Stomach (tissue), 9 donors: Measurements from ENCODE around the gene CYP27C1. TPM values are rescaled to one million over a fixed set of nuclear protein-coding genes. Genes with fewer than 3 reads are reported as not detected.

ENCODE experiments used
- DNase-seq, 2 donors: peaks; one replicate each; pipeline versions ENCODE4 v3.0.0 to v3.0.0-alpha.2; 2013 to 2019
- H3K27ac ChIP-seq, 5 donors: fragments of 200-600 bp in 4 of 5; sonication (generic) in 4 of 5; one replicate each; pipeline ENCODE4 v1.5.1; 2013 to 2019; ENCODE audit warnings: mild to moderate bottlenecking in 1 of 5, moderate library complexity in 1 of 5
- H3K27me3 ChIP-seq, 3 donors: fragments of 200-600 bp; sonication (generic); one replicate each; pipeline ENCODE4 v1.5.1; 2017 to 2019; ENCODE audit warnings: mixed run types in 1 of 3
- H3K36me3 ChIP-seq, 4 donors: fragments of 200-600 bp; sonication (generic); 1 replicate in 3 of 4; 2 replicates in 1 of 4; pipeline ENCODE4 v1.5.1; 2016 to 2019
- H3K4me1 ChIP-seq, 4 donors: fragments of 200-600 bp; sonication (generic); one replicate each; pipeline ENCODE4 v1.5.1; 2016 to 2019
- H3K4me3 ChIP-seq, 4 donors: fragments of 200-600 bp; sonication (generic) in 3 of 4; one replicate each; pipeline ENCODE4 v1.5.1; 2016 to 2019; ENCODE audit warnings: mild to moderate bottlenecking in 1 of 4
- H3K9me3 ChIP-seq, 4 donors: fragments of 200-600 bp; sonication (generic); one replicate each; pipeline ENCODE4 v1.5.1; 2016 to 2019
- EP300 ChIP-seq: sonication (generic); formaldehyde crosslinking; IDR thresholded peaks from one replicate; pipeline ENCODE4 v1.6.1; 2017; ENCODE audit warnings: antibody characterized with exemption
- POLR2A ChIP-seq, 4 donors: fragments of 450-650 bp; IDR thresholded peaks; one replicate each; pipeline ENCODE4 v1.6.1; 2016; ENCODE audit warnings: antibody characterized with exemption in 4 of 4, control low read depth in 2 of 4, mild to moderate bottlenecking in 1 of 4, moderate library complexity in 1 of 4
- POLR2AphosphoS5 ChIP-seq, 3 donors: sonication (generic); formaldehyde crosslinking; IDR thresholded peaks; one replicate each; pipeline ENCODE4 v1.6.1; 2016; ENCODE audit warnings: antibody characterized with exemption in 3 of 3
- WGBS, 5 donors: extraction: QIAGEN DNeasy Blood & Tissue Kit in 3 of 5; methylation state at CpG; one replicate each; pipeline versions ENCODE4 v1.1.5 to v1.1.7; 2013 to 2018; 5-methylcytosine and 5-hydroxymethylcytosine counted together
- intact Hi-C: fragments of 100-400 bp; cut with DNase I; formaldehyde crosslinking; loops from one replicate; pipeline ENCODE4 v1.15.1; 2023; ENCODE audit warnings: low total_unique reads
- polyA plus RNA-seq, 3 donors: library from polyadenylated mRNA; stranded (reverse); fragments of 200-250 nt; gene quantifications; one replicate each; pipeline ENCODE4 v1.2.3, GENCODE V29; 2013
- total RNA-seq, 5 donors: library from RNA; depleted of rRNA; stranded (reverse); fragments of >200 nt; gene quantifications; one replicate each; pipeline versions ENCODE4 v1.1.0 to v1.2.3, GENCODE V29; 2014 to 2016
- TF ChIP-seq, protein P1 (sequence below), 7 experiments: fragments of 450-650 bp in 4 of 7; fragments of 200-600 bp in 3 of 7; sonication (generic) in 3 of 7; IDR thresholded peaks; one replicate each; pipeline ENCODE4 v1.5.1; 2016 to 2019; ENCODE audit warnings: antibody characterized with exemption in 7 of 7, control low read depth in 2 of 7, mild to moderate bottlenecking in 1 of 7
- donor health status: healthy with polysubstance abuse.
- donor health status: Bipolar disorder and iron deficiency.
- donor health status: healthy.

CYP27C1 gene
- total and polyA plus RNA-seq, 8 donors, result 0.25 to 3.5 (median 0.40) TPM; not detected in 4

DNA sequence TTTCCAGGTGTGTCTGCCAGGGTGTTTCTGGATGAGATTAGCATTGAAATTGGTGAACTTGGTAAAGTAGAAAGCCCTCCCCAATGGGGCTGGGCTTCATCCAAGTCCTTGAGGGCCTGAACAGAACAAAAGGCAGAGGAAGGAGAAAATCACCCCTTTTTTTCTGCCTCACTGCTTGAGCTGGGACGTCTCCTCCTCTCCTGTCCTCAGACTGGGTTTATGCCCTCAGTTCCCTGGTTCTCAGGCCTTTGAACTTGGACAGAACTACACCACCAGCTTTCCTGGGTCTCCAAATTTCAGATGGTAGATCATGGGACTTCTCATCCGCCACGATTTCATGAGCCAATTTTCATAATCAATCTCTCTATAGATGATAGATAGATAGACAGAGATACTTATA lies 59.4 kb downstream of the CYP27C1 start:
- DNase-seq, result peak in 1 of 2 donors; percentile 3
- Histone ChIP-seq H3K36me3 (no peaks in the 10 kb centered on the region), H3K27me3 (no peaks in the 10 kb centered on the region), H3K4me1 (no peaks in the 10 kb centered on the region), H3K27ac (no peak overlapping the region), H3K9me3 (no peaks in the 10 kb centered on the region), H3K4me3 (no peak overlapping the region)
- WGBS, 5 donors, result 58 to 84% (median 66%) methylated on average over 3 of the region's 3 CpGs
- TF ChIP-seq POLR2AphosphoS5 (IDR thresholded peaks at IDR 0.05) (no peak), EP300 (no peak), POLR2A (IDR thresholded peaks at IDR 0.05) (no peak)
- TF ChIP-seq, protein P1, sequence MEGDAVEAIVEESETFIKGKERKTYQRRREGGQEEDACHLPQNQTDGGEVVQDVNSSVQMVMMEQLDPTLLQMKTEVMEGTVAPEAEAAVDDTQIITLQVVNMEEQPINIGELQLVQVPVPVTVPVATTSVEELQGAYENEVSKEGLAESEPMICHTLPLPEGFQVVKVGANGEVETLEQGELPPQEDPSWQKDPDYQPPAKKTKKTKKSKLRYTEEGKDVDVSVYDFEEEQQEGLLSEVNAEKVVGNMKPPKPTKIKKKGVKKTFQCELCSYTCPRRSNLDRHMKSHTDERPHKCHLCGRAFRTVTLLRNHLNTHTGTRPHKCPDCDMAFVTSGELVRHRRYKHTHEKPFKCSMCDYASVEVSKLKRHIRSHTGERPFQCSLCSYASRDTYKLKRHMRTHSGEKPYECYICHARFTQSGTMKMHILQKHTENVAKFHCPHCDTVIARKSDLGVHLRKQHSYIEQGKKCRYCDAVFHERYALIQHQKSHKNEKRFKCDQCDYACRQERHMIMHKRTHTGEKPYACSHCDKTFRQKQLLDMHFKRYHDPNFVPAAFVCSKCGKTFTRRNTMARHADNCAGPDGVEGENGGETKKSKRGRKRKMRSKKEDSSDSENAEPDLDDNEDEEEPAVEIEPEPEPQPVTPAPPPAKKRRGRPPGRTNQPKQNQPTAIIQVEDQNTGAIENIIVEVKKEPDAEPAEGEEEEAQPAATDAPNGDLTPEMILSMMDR (IDR thresholded peaks at IDR 0.05), result no peak
- intact Hi-C loops, result no loop called here

DNA sequence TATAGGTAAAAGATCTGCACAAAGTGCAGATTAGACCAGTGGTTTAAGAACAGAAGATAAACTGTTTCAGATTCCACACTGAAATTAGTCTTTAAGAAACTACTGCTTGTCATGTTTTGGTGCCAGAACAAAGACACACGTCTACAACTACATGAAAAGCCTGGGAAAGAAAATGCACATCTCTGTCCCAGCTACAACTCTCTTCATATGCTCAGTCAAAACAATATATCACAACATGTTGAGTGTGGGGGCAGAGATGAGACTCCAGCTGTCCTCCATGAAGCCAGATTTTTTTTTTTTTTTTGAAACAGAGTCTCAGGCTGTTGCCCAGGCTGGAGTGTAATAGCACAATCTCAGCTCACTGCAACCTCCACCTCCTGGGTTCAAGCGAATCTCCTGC lies 60.6 kb downstream of the CYP27C1 start:
- 76 to 90% (median 82%) methylated on average over 2 of the region's 2 CpGs for WGBS, 5 donors
- Histone ChIP-seq H3K9me3 (no peaks in the 10 kb centered on the region), H3K27ac (no peak overlapping the region), H3K27me3 (no peaks in the 10 kb centered on the region), H3K36me3 (no peaks in the 10 kb centered on the region), H3K4me1 (peaks cover 0 to 8% (median under 1%) of the 10 kb centered on the region in 4 donors), H3K4me3 (no peak overlapping the region)
- DNase-seq, result no peak
- TF ChIP-seq EP300, result no peak
- no peak for TF ChIP-seq POLR2A (IDR thresholded peaks at IDR 0.05)
- TF ChIP-seq, protein P1 (IDR thresholded peaks at IDR 0.05), result no peak
- intact Hi-C loops, result no loop called here

DNA sequence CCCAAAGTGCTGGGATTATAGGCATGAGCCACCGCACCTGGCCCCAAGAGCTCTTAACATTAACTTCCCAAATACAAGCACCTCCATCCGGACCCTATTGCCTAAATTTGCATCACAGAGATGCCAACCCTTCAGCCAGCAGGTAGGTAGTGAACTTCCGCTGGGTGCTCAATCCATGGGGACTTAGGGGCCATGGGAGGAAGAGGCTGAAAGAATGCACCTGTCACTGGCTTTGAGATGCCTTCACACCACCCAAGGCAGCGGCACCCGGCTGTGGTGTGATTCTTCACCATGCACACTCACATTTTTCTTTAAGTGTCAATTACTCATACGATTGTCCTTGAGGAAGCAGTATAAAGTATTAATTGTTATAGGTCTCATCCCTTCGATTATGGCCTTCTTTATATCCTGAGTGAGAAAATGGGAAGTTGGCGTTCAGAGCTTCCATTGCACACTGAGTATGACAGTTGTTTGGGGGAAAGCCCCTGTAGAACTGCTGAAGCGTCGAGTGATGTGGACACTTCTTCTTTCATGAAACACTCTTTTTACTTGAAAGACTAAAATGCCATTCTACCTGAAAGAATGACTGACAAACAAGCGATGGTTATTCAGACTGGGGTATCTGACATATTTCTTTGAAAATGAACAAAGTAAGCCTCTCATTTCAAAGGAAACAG lies 61.3 kb downstream of the CYP27C1 start:
- 85 to 88% (median 86%) methylated on average over 11 of the region's 11 CpGs for whole genome bisulfite sequencing, 5 donors
- Histone ChIP-seq H3K4me3 (no peak overlapping the region), H3K4me1 (peaks cover 0 to 13% (median 4%) of the 10 kb centered on the region in 4 donors), H3K27me3 (no peaks in the 10 kb centered on the region), H3K36me3 (no peaks in the 10 kb centered on the region), H3K27ac (no peak overlapping the region), H3K9me3 (no peaks in the 10 kb centered on the region)
- TF ChIP-seq EP300, result no peak
- TF ChIP-seq POLR2AphosphoS5 (IDR thresholded peaks at IDR 0.05), result no peak
- TF ChIP-seq POLR2A (IDR thresholded peaks at IDR 0.05), result no peak
- TF ChIP-seq, protein P1 (IDR thresholded peaks at IDR 0.05), result no peak
- peak in 1 of 2 donors; percentile 13 for DNase-seq
- intact Hi-C loops, result no loop called here

DNA sequence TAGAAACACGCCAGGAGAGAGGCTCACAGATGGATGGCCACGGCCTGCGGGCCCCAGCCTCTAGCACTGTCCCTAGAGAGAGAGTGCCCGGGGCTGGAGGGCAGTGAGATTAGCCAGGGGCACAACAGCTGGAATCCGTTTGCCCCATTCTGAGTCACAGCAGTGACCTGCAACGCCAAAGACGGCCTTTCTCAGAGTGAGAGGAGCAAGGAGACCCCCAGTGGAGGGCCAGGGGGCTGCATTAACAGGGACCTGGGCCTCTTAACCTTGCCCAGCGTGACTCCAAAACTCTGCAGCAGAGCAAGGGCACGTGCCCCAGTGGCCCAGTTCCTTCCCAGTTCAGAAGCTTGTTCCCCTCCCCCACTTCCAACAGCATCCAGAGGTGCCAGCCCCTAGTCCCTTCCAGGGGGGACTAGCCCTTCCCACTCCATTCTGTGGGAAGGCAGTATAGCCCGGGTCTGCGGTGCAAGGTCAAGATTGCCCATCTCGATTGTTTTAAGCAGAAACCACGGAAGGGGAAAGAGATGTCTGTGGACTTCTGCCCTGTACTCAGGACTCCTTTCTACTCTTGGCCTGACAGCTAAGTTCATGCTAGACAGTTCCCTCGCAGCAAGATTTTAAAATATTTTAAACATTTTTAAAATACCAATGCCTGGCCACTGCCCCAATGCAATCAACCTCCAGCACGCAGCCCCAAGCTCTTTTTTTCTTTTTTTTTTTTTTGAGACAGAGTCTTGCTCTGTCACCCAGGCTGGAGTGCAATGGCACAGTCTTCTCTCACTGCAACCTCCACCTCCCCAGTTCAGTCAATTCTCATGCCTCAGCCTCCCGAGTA lies 62.2 kb downstream of the CYP27C1 start:
- intact Hi-C loops, result no loop called here
- peaks cover 0 to 13% (median 5%) of the 10 kb centered on the region in 4 donors for H3K4me1 ChIP-seq
- WGBS, 5 donors, result 68 to 75% (median 71%) methylated on average over 14 to 16 of the region's 16 CpGs
- no peak overlapping the region for H3K27ac ChIP-seq
- peak in 1 of 2 donors; percentile 20 for DNase-seq
- no peaks in the 10 kb centered on the region for H3K36me3 ChIP-seq
- no peak overlapping the region for H3K4me3 ChIP-seq
- no peaks in the 10 kb centered on the region for H3K9me3 ChIP-seq
- H3K27me3 ChIP-seq, result no peaks in the 10 kb centered on the region
- TF ChIP-seq EP300, result no peak
- TF ChIP-seq, protein P1 (IDR thresholded peaks at IDR 0.05), result no peak
- TF ChIP-seq POLR2AphosphoS5 (IDR thresholded peaks at IDR 0.05), result no peak
- no peak for TF ChIP-seq POLR2A (IDR thresholded peaks at IDR 0.05)
